ENCODE measurements around the gene DCDC1.

Gene DCDC1

GRCh38 chr11:31114442-31114841 is 255.1 kb downstream of the DCDC1 start:
- Histone ChIP-seq H3K27ac (ENCODE audit: insufficient read depth, low read length, poor library complexity, severe bottlenecking) (no peak overlapping the region), H3K9me3 (ENCODE audit: control insufficient read depth, low read length) (no peaks in the 10 kb centered on the region), H3K36me3 (ENCODE audit: control insufficient read depth, insufficient read depth, low read length) (no peaks in the 10 kb centered on the region), H3K4me1 (ENCODE audit: control insufficient read depth, insufficient read depth, low read length, poor library complexity, severe bottlenecking) (no peaks in the 10 kb centered on the region), H3K4me3 (ENCODE audit: insufficient read depth, low read depth, low read length, poor library complexity, severe bottlenecking) (no peak overlapping the region), H3K27me3 (replicated peaks; ENCODE audit: control insufficient read depth, insufficient read depth, low read length, poor library complexity, severe bottlenecking) (no peaks in the 10 kb centered on the region)
- DNase-seq = no peak

DNA sequence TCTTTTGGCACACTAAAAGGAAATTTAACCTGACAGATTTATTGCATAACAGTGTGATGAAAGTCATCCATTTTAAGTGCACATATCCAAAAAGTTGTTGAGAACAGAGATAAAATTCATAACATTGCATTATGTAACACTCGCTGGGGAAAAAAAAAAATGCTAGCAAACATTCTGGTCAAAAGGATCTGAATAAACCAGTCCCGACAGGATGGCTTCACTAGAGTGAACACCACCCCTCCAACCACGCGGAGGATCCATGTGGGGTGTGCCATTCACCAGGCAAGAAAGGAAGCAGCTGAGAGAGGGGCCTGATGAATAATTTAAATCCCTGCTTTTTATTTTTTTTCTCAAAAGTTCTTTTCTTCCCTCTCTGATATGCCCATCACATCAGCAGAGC is 258.7 kb downstream of the DCDC1 start:
- no peak overlapping the region for H3K4me3 ChIP-seq (ENCODE audit: insufficient read depth, low read depth, low read length, poor library complexity, severe bottlenecking)
- H3K36me3 ChIP-seq (ENCODE audit: control insufficient read depth, insufficient read depth, low read length) = no peaks in the 10 kb centered on the region
- H3K27ac ChIP-seq (ENCODE audit: insufficient read depth, low read length, poor library complexity, severe bottlenecking) = no peak overlapping the region
- H3K27me3 ChIP-seq (replicated peaks; ENCODE audit: control insufficient read depth, insufficient read depth, low read length, poor library complexity, severe bottlenecking) = no peaks in the 10 kb centered on the region
- H3K4me1 ChIP-seq (ENCODE audit: control insufficient read depth, insufficient read depth, low read length, poor library complexity, severe bottlenecking) = no peaks in the 10 kb centered on the region
- no peaks in the 10 kb centered on the region for H3K9me3 ChIP-seq (ENCODE audit: control insufficient read depth, low read length)
- DNase-seq = no peak

GRCh38 chr11:31109446-31109845 is 260.1 kb downstream of the DCDC1 start:
- Histone ChIP-seq H3K36me3 (ENCODE audit: control insufficient read depth, insufficient read depth, low read length) (no peaks in the 10 kb centered on the region), H3K4me3 (ENCODE audit: insufficient read depth, low read depth, low read length, poor library complexity, severe bottlenecking) (no peak overlapping the region), H3K4me1 (ENCODE audit: control insufficient read depth, insufficient read depth, low read length, poor library complexity, severe bottlenecking) (no peaks in the 10 kb centered on the region), H3K27ac (ENCODE audit: insufficient read depth, low read length, poor library complexity, severe bottlenecking) (no peak overlapping the region), H3K9me3 (ENCODE audit: control insufficient read depth, low read length) (no peaks in the 10 kb centered on the region), H3K27me3 (replicated peaks; ENCODE audit: control insufficient read depth, insufficient read depth, low read length, poor library complexity, severe bottlenecking) (no peaks in the 10 kb centered on the region)
- DNase-seq = no peak

DNA sequence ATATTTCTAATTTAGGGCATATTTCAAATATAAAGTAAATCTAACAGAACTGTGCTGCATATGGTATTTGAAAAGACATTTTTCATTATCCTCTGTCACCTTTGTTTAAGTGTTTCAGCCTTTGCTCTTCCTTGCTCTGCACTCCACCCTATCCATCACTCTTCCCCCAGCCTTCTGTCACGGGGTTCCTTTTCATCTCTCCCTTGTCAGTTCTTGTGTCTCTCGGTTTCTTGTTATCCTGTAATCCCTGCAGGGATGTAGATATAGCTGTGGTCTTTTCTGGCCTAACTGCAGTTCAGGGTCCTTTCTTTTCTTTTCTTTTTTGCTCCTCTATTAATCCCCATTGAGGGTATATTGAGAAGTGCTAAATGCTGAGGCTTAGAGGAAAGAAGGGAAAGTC is 261.9 kb downstream of the DCDC1 start:
- Histone ChIP-seq H3K4me1 (ENCODE audit: control insufficient read depth, insufficient read depth, low read length, poor library complexity, severe bottlenecking) (no peaks in the 10 kb centered on the region), H3K4me3 (ENCODE audit: insufficient read depth, low read depth, low read length, poor library complexity, severe bottlenecking) (no peak overlapping the region), H3K36me3 (ENCODE audit: control insufficient read depth, insufficient read depth, low read length) (no peaks in the 10 kb centered on the region), H3K27ac (ENCODE audit: insufficient read depth, low read length, poor library complexity, severe bottlenecking) (no peak overlapping the region), H3K9me3 (ENCODE audit: control insufficient read depth, low read length) (no peaks in the 10 kb centered on the region), H3K27me3 (replicated peaks; ENCODE audit: control insufficient read depth, insufficient read depth, low read length, poor library complexity, severe bottlenecking) (no peaks in the 10 kb centered on the region)
- DNase-seq = no peak

GRCh38 chr11:31106968-31107576 is 262.5 kb downstream of the DCDC1 start:
- Histone ChIP-seq H3K4me3 (ENCODE audit: insufficient read depth, low read depth, low read length, poor library complexity, severe bottlenecking) (no peak overlapping the region), H3K36me3 (ENCODE audit: control insufficient read depth, insufficient read depth, low read length) (no peaks in the 10 kb centered on the region), H3K27ac (ENCODE audit: insufficient read depth, low read length, poor library complexity, severe bottlenecking) (no peak overlapping the region), H3K4me1 (ENCODE audit: control insufficient read depth, insufficient read depth, low read length, poor library complexity, severe bottlenecking) (no peaks in the 10 kb centered on the region), H3K27me3 (replicated peaks; ENCODE audit: control insufficient read depth, insufficient read depth, low read length, poor library complexity, severe bottlenecking) (no peaks in the 10 kb centered on the region), H3K9me3 (ENCODE audit: control insufficient read depth, low read length) (no peaks in the 10 kb centered on the region)
- peak in 2 of 3 donors; percentile 2 to 12 for DNase-seq

- no peak overlapping the region for H3K27ac ChIP-seq (ENCODE audit: insufficient read depth, low read length, poor library complexity, severe bottlenecking)
- DNase-seq = no peak
- H3K4me3 ChIP-seq (ENCODE audit: insufficient read depth, low read depth, low read length, poor library complexity, severe bottlenecking) = no peak overlapping the region
- no peaks in the 10 kb centered on the region for H3K27me3 ChIP-seq (replicated peaks; ENCODE audit: control insufficient read depth, insufficient read depth, low read length, poor library complexity, severe bottlenecking)
- no peaks in the 10 kb centered on the region for H3K4me1 ChIP-seq (ENCODE audit: control insufficient read depth, insufficient read depth, low read length, poor library complexity, severe bottlenecking)
- H3K9me3 ChIP-seq (ENCODE audit: control insufficient read depth, low read length) = no peaks in the 10 kb centered on the region
- H3K36me3 ChIP-seq (ENCODE audit: control insufficient read depth, insufficient read depth, low read length) = no peaks in the 10 kb centered on the region
Measured at GRCh38 chr11:31106326-31106725, 263.2 kb downstream of the DCDC1 start.

- Histone ChIP-seq H3K4me1 (ENCODE audit: control insufficient read depth, insufficient read depth, low read length, poor library complexity, severe bottlenecking) (no peaks in the 10 kb centered on the region), H3K36me3 (ENCODE audit: control insufficient read depth, insufficient read depth, low read length) (no peaks in the 10 kb centered on the region), H3K27me3 (replicated peaks; ENCODE audit: control insufficient read depth, insufficient read depth, low read length, poor library complexity, severe bottlenecking) (no peaks in the 10 kb centered on the region), H3K4me3 (ENCODE audit: insufficient read depth, low read depth, low read length, poor library complexity, severe bottlenecking) (no peak overlapping the region), H3K27ac (ENCODE audit: insufficient read depth, low read length, poor library complexity, severe bottlenecking) (no peak overlapping the region), H3K9me3 (ENCODE audit: control insufficient read depth, low read length) (no peaks in the 10 kb centered on the region)
- DNase-seq = no peak
Measured at GRCh38 chr11:31102875-31103274, 266.7 kb downstream of the DCDC1 start.

DNA sequence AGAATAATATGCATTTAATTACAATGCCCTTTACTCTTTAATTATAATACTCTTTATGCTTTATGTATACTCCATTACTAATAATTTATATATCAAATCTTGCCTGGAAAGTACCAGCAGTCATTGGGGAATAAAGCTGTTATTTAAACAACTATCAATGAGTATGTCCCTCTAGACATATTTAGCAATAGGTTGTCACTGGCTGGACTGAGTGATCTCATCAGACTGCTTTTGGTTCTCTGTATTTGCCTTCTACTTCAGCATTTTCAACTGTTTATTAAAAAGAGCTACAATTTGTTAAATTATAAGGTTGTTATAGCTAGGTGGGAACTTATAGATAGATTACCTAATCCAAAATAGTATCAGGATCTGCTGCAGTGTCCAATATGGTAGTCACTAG is 267.2 kb downstream of the DCDC1 start:
- no peak for DNase-seq
- H3K9me3 ChIP-seq (ENCODE audit: control insufficient read depth, low read length) = no peaks in the 10 kb centered on the region
- H3K4me3 ChIP-seq (ENCODE audit: insufficient read depth, low read depth, low read length, poor library complexity, severe bottlenecking) = no peak overlapping the region
- H3K36me3 ChIP-seq (ENCODE audit: control insufficient read depth, insufficient read depth, low read length) = no peaks in the 10 kb centered on the region
- H3K27ac ChIP-seq (ENCODE audit: insufficient read depth, low read length, poor library complexity, severe bottlenecking) = no peak overlapping the region
- no peaks in the 10 kb centered on the region for H3K27me3 ChIP-seq (replicated peaks; ENCODE audit: control insufficient read depth, insufficient read depth, low read length, poor library complexity, severe bottlenecking)
- H3K4me1 ChIP-seq (ENCODE audit: control insufficient read depth, insufficient read depth, low read length, poor library complexity, severe bottlenecking) = no peaks in the 10 kb centered on the region

DNA sequence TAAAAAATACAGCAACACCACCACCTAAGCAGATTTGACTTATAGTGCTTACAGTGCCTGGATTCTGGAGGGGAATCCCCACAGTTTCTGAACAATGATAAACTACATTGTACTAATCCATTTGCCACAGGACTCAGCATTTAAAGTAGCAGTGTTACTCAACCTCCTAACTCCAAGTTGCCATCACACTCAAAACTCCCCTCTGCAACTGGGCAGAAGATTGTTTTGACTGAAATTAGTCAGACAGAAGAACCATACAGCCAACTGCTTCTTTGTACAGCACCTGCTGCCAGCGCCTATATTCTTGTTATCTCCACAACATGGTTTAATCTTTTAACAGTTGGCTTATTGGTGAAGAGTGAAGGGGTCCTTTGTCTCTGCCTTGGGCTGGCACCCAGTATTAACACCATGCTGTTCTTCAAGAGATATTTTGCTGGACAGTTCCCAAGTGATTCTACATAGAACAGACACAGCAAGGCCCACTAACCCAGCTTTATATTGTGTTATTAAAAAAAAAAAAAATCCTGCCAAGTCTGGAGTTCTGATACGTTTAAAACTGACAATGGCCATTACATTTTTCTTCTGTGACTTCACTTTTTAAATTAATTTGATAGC is 273.2 kb downstream of the DCDC1 start:
- no peak overlapping the region for H3K27ac ChIP-seq (ENCODE audit: insufficient read depth, low read length, poor library complexity, severe bottlenecking)

GRCh38 chr11:31092638-31093037 is 276.9 kb downstream of the DCDC1 start:
- Histone ChIP-seq H3K4me1 (ENCODE audit: control insufficient read depth, insufficient read depth, low read length, poor library complexity, severe bottlenecking) (no peaks in the 10 kb centered on the region), H3K27me3 (replicated peaks; ENCODE audit: control insufficient read depth, insufficient read depth, low read length, poor library complexity, severe bottlenecking) (no peaks in the 10 kb centered on the region), H3K9me3 (ENCODE audit: control insufficient read depth, low read length) (no peaks in the 10 kb centered on the region), H3K36me3 (ENCODE audit: control insufficient read depth, insufficient read depth, low read length) (no peaks in the 10 kb centered on the region), H3K27ac (ENCODE audit: insufficient read depth, low read length, poor library complexity, severe bottlenecking) (no peak overlapping the region), H3K4me3 (ENCODE audit: insufficient read depth, low read depth, low read length, poor library complexity, severe bottlenecking) (no peak overlapping the region)
- DNase-seq = no peak

More for the DNA sequence above, 273.2 kb downstream of the DCDC1 start:
- no peaks in the 10 kb centered on the region for H3K9me3 ChIP-seq (ENCODE audit: control insufficient read depth, low read length)
- DNase-seq = no peak
- H3K4me1 ChIP-seq (ENCODE audit: control insufficient read depth, insufficient read depth, low read length, poor library complexity, severe bottlenecking) = no peaks in the 10 kb centered on the region
- H3K4me3 ChIP-seq (ENCODE audit: insufficient read depth, low read depth, low read length, poor library complexity, severe bottlenecking) = no peak overlapping the region
- no peaks in the 10 kb centered on the region for H3K27me3 ChIP-seq (replicated peaks; ENCODE audit: control insufficient read depth, insufficient read depth, low read length, poor library complexity, severe bottlenecking)
- no peaks in the 10 kb centered on the region for H3K36me3 ChIP-seq (ENCODE audit: control insufficient read depth, insufficient read depth, low read length)

Data from effector memory CD4-positive, alpha-beta T cell (primary cell).